Measurements from ENCODE around the gene PPOX.

DNA sequence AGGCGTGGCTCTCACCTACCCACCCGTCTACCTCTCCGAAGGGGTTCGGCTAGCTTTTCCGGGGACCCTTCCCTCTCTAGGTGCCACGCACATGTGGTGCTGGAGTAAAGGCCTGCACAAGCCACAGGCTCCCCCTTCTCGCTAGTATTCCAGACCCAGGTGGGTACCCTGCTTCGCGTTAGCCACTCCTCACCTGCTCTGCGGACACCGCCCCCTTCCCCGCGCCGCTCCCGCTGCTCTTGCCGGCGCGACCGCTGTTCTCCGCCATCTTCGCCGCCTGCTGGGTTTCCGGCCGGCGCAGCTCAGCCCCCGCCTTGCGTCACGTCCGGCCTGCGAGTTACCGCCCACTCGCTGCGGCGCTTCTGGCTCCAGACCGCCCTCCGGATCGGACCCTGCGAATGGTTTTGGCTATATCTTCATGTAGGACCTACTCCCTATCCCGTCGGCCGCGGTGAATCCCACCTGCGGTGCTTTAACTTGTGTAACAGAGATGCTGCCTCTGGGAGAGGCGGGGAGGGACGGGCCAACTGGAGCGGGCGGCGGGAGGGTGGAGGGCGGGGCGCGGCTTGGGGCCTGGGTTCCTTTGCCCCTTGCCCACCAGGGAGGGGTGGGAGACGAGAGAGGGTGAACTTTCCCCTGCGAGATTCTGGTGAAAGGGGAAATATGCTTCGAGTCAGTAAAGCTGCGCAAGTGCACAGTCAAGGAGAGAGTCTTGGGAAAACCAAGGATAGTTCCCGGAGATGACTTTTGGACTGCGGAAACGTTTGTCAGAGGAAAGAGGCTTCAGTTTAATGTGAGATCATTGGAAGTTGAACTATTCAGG is 48.3 kb upstream of the PPOX start, which contains the start of the genes NIT1 and PFDN2:
- TF ChIP-seq, protein P1, sequence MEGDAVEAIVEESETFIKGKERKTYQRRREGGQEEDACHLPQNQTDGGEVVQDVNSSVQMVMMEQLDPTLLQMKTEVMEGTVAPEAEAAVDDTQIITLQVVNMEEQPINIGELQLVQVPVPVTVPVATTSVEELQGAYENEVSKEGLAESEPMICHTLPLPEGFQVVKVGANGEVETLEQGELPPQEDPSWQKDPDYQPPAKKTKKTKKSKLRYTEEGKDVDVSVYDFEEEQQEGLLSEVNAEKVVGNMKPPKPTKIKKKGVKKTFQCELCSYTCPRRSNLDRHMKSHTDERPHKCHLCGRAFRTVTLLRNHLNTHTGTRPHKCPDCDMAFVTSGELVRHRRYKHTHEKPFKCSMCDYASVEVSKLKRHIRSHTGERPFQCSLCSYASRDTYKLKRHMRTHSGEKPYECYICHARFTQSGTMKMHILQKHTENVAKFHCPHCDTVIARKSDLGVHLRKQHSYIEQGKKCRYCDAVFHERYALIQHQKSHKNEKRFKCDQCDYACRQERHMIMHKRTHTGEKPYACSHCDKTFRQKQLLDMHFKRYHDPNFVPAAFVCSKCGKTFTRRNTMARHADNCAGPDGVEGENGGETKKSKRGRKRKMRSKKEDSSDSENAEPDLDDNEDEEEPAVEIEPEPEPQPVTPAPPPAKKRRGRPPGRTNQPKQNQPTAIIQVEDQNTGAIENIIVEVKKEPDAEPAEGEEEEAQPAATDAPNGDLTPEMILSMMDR (IDR thresholded peaks at IDR 0.05; ENCODE audit: low read length) = no peak
- no peak for TF ChIP-seq EZH2 (IDR thresholded peaks at IDR 0.05; ENCODE audit: borderline replicate concordance, low read length)

All from OCI-LY1 (cell line).